ENCODE results near the gene LARGE1. TPM values are rescaled to one million over a fixed set of nuclear protein-coding genes. Genes with fewer than 3 reads are reported as not detected.

The LARGE1 gene
- total and polyA plus RNA-seq, 2 experiments from 2014 or later: 1.5 to 12.8 TPM

DNA sequence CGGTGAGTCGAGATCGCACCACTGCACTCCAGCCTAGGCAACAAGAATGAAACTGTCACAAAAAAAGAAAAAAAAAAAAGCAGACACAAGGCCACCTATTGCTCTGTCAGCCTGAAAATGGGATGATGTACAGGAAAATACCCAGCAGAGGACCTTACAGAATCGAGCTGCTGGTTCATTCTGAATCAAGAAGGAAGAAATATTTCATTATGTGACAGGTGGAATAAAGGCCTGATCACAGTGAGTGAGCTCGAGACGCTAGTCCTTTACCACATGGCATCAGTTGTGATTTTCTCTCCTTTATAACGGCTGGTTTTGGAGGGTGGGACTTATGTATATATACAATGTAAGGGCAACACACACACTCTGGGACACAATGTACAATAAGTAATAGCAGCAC lies 340.0 kb downstream of the LARGE1 start:
- Histone ChIP-seq H3F3A (ENCODE audit: insufficient read depth) (no peaks in the 10 kb centered on the region), H3K4me3 (no peak overlapping the region), H3K79me2 (ENCODE audit: insufficient read depth) (no peaks in the 10 kb centered on the region), H3K9ac (no peak overlapping the region), H3K27ac (no peak overlapping the region), H4K20me1 (ENCODE audit: insufficient read depth) (no peaks in the 10 kb centered on the region), H3K9me3 (ENCODE audit: low read depth) (no peaks in the 10 kb centered on the region), H3K4me1 (ENCODE audit: insufficient read depth) (no peaks in the 10 kb centered on the region), H3K27me3 (replicated peaks; ENCODE audit: insufficient read depth) (no peaks in the 10 kb centered on the region), H3K36me3 (ENCODE audit: low read depth) (no peaks in the 10 kb centered on the region), H3K9me2 (ENCODE audit: insufficient read depth) (no peaks in the 10 kb centered on the region), H3K4me2 (ENCODE audit: unreplicated experiment) (no peak overlapping the region), H2AFZ (no peak overlapping the region)
- in situ Hi-C loops (cut with MboI): loop anchor here (10.0 kb wide), 1 partner anchor 276 kb away; no protein-coding TSS in a partner anchor
- DNase-seq: no peak
- no peak for TF ChIP-seq EZH2phosphoT487 (IDR thresholded peaks at IDR 0.05; ENCODE audit: insufficient read depth, low read depth)
- TF ChIP-seq EZH2 (IDR thresholded peaks at IDR 0.05; ENCODE audit: insufficient read depth, poor library complexity, severe bottlenecking): no peak
- 85 to 89% methylated on average over 6 to 7 of the region's 7 CpGs for WGBS, 2 experiments (ENCODE audit: low coverage in 1 of 2, low lambda C conversion rate in 2 of 2, missing lambda C conversion rate in 2 of 2)

DNA sequence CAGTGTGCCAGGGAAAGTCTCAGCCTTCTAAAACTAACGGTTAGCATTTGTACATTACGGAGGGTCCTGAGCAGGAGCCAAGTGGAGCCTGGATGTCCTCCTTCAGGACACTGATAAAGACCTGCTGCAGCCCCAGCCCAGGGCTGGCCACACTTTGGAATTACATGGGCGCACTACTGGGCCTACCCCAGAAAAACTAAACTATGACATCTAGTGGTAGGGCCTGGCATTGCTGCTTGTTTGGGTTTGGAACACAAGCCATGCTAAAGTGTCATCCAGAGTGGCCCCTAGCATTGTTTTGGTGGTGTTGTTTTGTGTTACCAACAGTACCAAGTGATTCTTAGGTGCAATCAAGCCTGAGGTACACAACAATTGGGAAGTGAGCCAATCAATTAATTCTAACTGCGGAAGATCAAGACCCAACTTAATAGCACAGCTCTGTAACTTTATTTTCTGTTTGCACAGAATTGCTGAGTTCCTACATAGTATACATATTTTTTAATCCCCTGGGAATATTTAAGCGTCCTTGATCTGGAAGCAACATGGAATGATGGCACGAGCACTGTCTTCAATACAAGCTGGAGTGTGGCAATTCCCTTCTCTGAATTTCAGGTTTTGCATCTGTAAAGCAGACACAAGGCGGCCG lies 340.7 kb downstream of the LARGE1 start:
- Histone ChIP-seq H3K79me2 (ENCODE audit: insufficient read depth) (no peaks in the 10 kb centered on the region), H3K9me3 (ENCODE audit: low read depth) (no peaks in the 10 kb centered on the region), H3K27ac (no peak overlapping the region), H3K36me3 (ENCODE audit: low read depth) (no peaks in the 10 kb centered on the region), H3K4me3 (no peak overlapping the region), H3F3A (ENCODE audit: insufficient read depth) (no peaks in the 10 kb centered on the region), H2AFZ (no peak overlapping the region), H3K9ac (no peak overlapping the region), H3K27me3 (replicated peaks; ENCODE audit: insufficient read depth) (no peaks in the 10 kb centered on the region), H3K4me1 (ENCODE audit: insufficient read depth) (no peaks in the 10 kb centered on the region), H4K20me1 (ENCODE audit: insufficient read depth) (no peaks in the 10 kb centered on the region), H3K9me2 (ENCODE audit: insufficient read depth) (no peaks in the 10 kb centered on the region), H3K4me2 (ENCODE audit: unreplicated experiment) (no peak overlapping the region)
- DNase-seq: peak; percentile 58
- no peak for TF ChIP-seq EZH2 (IDR thresholded peaks at IDR 0.05; ENCODE audit: insufficient read depth, poor library complexity, severe bottlenecking)
- TF ChIP-seq EZH2phosphoT487 (IDR thresholded peaks at IDR 0.05; ENCODE audit: insufficient read depth, low read depth): no peak
- 41 to 42% methylated on average over 8 of the region's 8 CpGs for WGBS, 2 experiments (ENCODE audit: low coverage in 1 of 2, low lambda C conversion rate in 2 of 2, missing lambda C conversion rate in 2 of 2)
- in situ Hi-C loops (cut with MboI): loop anchor here (10.0 kb wide), 1 partner anchor 275 kb away; no protein-coding TSS in a partner anchor

DNA sequence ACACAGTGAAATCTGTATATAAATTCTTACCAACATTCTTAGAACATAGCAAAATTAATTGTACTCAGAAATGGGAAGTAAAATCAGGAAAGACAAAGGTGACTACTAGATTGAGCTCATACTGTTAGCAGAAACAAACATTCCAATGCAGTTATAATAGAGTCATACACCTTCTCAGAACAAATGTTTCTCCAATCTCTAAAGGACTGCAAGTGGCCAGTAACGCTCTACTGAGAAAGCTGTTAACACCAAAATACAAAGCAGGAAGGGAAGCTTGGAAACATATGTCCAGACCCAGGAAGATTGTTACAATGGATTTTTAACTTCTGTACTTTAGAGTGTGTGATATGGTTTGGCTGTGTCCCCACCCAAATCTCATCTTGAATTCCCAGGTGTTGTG lies 341.5 kb downstream of the LARGE1 start:
- TF ChIP-seq EZH2 (IDR thresholded peaks at IDR 0.05; ENCODE audit: insufficient read depth, poor library complexity, severe bottlenecking) (no peak), EZH2phosphoT487 (IDR thresholded peaks at IDR 0.05; ENCODE audit: insufficient read depth, low read depth) (no peak)
- Histone ChIP-seq H3K9me2 (ENCODE audit: insufficient read depth) (no peaks in the 10 kb centered on the region), H3F3A (ENCODE audit: insufficient read depth) (no peaks in the 10 kb centered on the region), H3K27ac (no peak overlapping the region), H3K36me3 (ENCODE audit: low read depth) (no peaks in the 10 kb centered on the region), H3K9ac (no peak overlapping the region), H2AFZ (no peak overlapping the region), H3K4me1 (ENCODE audit: insufficient read depth) (no peaks in the 10 kb centered on the region), H3K79me2 (ENCODE audit: insufficient read depth) (no peaks in the 10 kb centered on the region), H3K27me3 (replicated peaks; ENCODE audit: insufficient read depth) (no peaks in the 10 kb centered on the region), H3K4me2 (ENCODE audit: unreplicated experiment) (no peak overlapping the region), H4K20me1 (ENCODE audit: insufficient read depth) (no peaks in the 10 kb centered on the region), H3K4me3 (no peak overlapping the region), H3K9me3 (ENCODE audit: low read depth) (no peaks in the 10 kb centered on the region)
- DNase-seq: no peak
- 92 to 100% methylated on average over 1 of the region's 1 CpG for WGBS, 2 experiments (ENCODE audit: low coverage in 1 of 2, low lambda C conversion rate in 2 of 2, missing lambda C conversion rate in 2 of 2)
- in situ Hi-C loops (cut with MboI): no loop called here

DNA sequence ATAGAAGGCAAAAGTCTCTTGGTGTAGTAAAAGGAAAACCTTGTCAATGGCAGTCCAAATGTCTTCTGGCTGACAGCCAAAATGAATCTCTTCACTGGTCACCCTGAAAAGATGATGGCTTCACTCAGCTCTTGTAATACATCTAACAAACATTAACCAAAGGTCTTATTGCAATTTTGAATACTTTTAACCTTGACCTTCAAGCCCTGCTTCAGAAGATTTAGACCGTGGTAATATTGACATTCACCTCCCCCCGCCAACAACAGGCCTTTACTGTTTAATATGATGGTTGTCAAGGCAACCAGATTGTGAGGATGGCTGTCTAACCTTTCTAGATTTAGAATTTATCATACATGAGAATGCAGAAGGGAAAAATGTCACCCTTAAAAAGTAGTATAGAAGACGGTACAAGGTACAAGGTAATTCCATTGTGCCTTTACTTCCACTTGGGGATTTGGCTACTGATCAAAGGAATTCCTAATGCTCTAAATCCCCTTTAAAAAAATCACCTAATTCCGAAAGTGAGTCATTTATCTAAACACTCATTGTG lies 342.3 kb downstream of the LARGE1 start:
- H2AFZ ChIP-seq: no peak overlapping the region
- no peak overlapping the region for H3K4me2 ChIP-seq (ENCODE audit: unreplicated experiment)
- no peaks in the 10 kb centered on the region for H3K4me1 ChIP-seq (ENCODE audit: insufficient read depth)
- H3K36me3 ChIP-seq (ENCODE audit: low read depth): no peaks in the 10 kb centered on the region
- peak; percentile 1 for DNase-seq
- no peaks in the 10 kb centered on the region for H3K79me2 ChIP-seq (ENCODE audit: insufficient read depth)
- H4K20me1 ChIP-seq (ENCODE audit: insufficient read depth): no peaks in the 10 kb centered on the region
- in situ Hi-C loops (cut with MboI): no loop called here
- H3K9me3 ChIP-seq (ENCODE audit: low read depth): no peaks in the 10 kb centered on the region
- TF ChIP-seq EZH2phosphoT487 (IDR thresholded peaks at IDR 0.05; ENCODE audit: insufficient read depth, low read depth) (no peak), EZH2 (IDR thresholded peaks at IDR 0.05; ENCODE audit: insufficient read depth, poor library complexity, severe bottlenecking) (no peak)
- WGBS, 2 experiments (ENCODE audit: low coverage in 1 of 2, low lambda C conversion rate in 2 of 2, missing lambda C conversion rate in 2 of 2): 93 to 95% methylated on average over 4 of the region's 4 CpGs
- H3K27ac ChIP-seq: no peak overlapping the region
- H3K27me3 ChIP-seq (replicated peaks; ENCODE audit: insufficient read depth): no peaks in the 10 kb centered on the region
- no peak overlapping the region for H3K9ac ChIP-seq
- no peaks in the 10 kb centered on the region for H3K9me2 ChIP-seq (ENCODE audit: insufficient read depth)
- H3F3A ChIP-seq (ENCODE audit: insufficient read depth): no peaks in the 10 kb centered on the region
- H3K4me3 ChIP-seq: no peak overlapping the region

Data from GM23248 (cell line).